A549 (cell line): ENCODE measurements around the gene EYA3.

ENCODE experiments used
- CEBPB ChIP-seq, 2 experiments: fragments of >200 bp in 1 of 2; sonication (Bioruptor Twin) in 1 of 2; formaldehyde crosslinking in 1 of 2; IDR thresholded peaks; 2 replicates each; pipeline ENCODE4 v1.6.1; 2012 to 2016
- MAFK ChIP-seq: fragments of 450-650 bp; IDR thresholded peaks from 2 replicates; pipeline ENCODE4 v1.6.1; 2014; ENCODE audit not compliant: partially characterized antibody
- POLR2A ChIP-seq: IDR thresholded peaks from 2 replicates; pipeline ENCODE4 v1.6.1; 2012; ENCODE audit warnings: mild to moderate bottlenecking, low read length
- ZNF302 ChIP-seq: fragments of 250-450 bp; sonication (Bioruptor Pico); IDR thresholded peaks from 2 replicates; pipeline ENCODE4 v1.9.0; 2021; ENCODE audit warnings: inconsistent platforms, mild to moderate bottlenecking, moderate library complexity
- TF ChIP-seq, protein P1 (sequence below): fragments of 150-350 bp; IDR thresholded peaks from 2 replicates; pipeline ENCODE4 v1.6.1; 2014; ENCODE audit warnings: low read depth, mild to moderate bottlenecking, low read length
- TF ChIP-seq, protein P2 (sequence below): fragments of 450-650 bp; IDR thresholded peaks from 2 replicates; pipeline ENCODE4 v1.6.1; 2014; ENCODE audit warnings: antibody characterized with exemption

DNA sequence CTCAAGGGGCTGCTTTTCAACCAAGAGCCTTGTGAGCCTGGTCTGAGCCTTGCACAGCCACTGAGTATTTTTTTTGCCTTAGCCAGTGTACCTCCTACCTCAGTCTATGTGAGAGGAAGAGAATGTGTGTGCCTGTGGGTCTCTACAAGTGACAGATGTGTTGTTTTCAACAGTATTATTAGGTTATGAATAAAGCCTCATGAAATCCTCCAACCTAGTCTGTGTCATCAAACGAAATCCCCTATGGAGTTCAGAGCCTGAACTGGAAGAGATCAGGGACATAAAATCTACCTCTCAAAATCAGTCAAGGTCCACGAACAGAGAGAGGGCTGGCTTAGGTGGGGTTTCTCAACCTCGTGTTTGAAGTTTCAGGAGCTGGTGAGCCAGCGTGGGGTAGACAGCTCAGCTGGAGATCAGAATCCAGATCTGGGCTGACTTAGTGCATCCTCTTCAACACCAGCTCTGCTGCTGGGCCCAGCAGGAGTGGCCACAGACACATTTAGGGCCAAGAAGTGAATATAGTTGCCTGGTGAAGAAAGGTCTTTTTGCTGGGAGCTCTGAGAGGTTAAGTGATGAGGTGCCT, 120.4 kb downstream of the EYA3 start:
- no peak for TF ChIP-seq ZNF302 (CRISPR knock-in tag)
- TF ChIP-seq, protein P1, sequence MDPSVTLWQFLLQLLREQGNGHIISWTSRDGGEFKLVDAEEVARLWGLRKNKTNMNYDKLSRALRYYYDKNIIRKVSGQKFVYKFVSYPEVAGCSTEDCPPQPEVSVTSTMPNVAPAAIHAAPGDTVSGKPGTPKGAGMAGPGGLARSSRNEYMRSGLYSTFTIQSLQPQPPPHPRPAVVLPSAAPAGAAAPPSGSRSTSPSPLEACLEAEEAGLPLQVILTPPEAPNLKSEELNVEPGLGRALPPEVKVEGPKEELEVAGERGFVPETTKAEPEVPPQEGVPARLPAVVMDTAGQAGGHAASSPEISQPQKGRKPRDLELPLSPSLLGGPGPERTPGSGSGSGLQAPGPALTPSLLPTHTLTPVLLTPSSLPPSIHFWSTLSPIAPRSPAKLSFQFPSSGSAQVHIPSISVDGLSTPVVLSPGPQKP = no peak
- TF ChIP-seq, protein P2, sequence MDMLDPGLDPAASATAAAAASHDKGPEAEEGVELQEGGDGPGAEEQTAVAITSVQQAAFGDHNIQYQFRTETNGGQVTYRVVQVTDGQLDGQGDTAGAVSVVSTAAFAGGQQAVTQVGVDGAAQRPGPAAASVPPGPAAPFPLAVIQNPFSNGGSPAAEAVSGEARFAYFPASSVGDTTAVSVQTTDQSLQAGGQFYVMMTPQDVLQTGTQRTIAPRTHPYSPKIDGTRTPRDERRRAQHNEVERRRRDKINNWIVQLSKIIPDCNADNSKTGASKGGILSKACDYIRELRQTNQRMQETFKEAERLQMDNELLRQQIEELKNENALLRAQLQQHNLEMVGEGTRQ = no peak
- no peak for TF ChIP-seq CEBPB (IDR thresholded peaks at IDR 0.05)
- TF ChIP-seq POLR2A = no peak
- no peak for TF ChIP-seq MAFK
